MCF 10A (cell line): ENCODE measurements around the gene TMBIM4. TPM values are rescaled to one million over a fixed set of nuclear protein-coding genes. Genes with fewer than 3 reads are reported as not detected.

Experiments
- BruUV-seq: library from RNA; stranded (reverse); fragments of 400-500 nt; replicated peaks from 2 replicates; lab custom pipeline; 2021; lab: Mats Ljungman, UMichigan
- CTCF ChIA-PET: fragments of 300-600 bp; sonication (Branson Sonifier 250); formaldehyde crosslinking; extraction: SDS; loops from one replicate; lab custom pipeline; 2021; ENCODE audit warnings: antibody characterized with exemption, inconsistent platforms; lab: Yijun Ruan, JAX
- POLR2A ChIA-PET: fragments of 300-600, 350-650 bp; sonication (Branson Sonifier 250); formaldehyde crosslinking; extraction: SDS; loops from one replicate; lab custom pipeline; 2020; ENCODE audit warnings: antibody characterized with exemption, inconsistent platforms; lab: Yijun Ruan, JAX
- DNase-seq: peaks from one replicate; pipeline ENCODE4 v3.0.0-alpha.2; 2018; ENCODE audit not compliant: unreplicated experiment
- H3K27ac Mint-ChIP-seq: one replicate; pipeline ENCODE4 v1.8.0; 2022; ENCODE audit warnings: mild to moderate bottlenecking, low read depth, mixed read lengths; ENCODE audit not compliant: unreplicated experiment
- H3K27me3 Mint-ChIP-seq: one replicate; pipeline ENCODE4 v1.8.0; 2022; ENCODE audit warnings: mixed read lengths; ENCODE audit not compliant: insufficient read depth, unreplicated experiment
- H3K36me3 Mint-ChIP-seq: one replicate; pipeline ENCODE4 v1.8.0; 2022; ENCODE audit warnings: mild to moderate bottlenecking, moderate library complexity, mixed read lengths; ENCODE audit not compliant: insufficient read depth, unreplicated experiment
- H3K4me1 Mint-ChIP-seq: one replicate; pipeline ENCODE4 v1.8.0; 2022; ENCODE audit warnings: mixed read lengths; ENCODE audit not compliant: insufficient read depth, unreplicated experiment
- H3K4me3 Mint-ChIP-seq: one replicate; pipeline ENCODE4 v1.8.0; 2022; ENCODE audit warnings: mild to moderate bottlenecking, moderate library complexity, mixed read lengths; ENCODE audit not compliant: unreplicated experiment
- H3K9me3 Mint-ChIP-seq: one replicate; pipeline ENCODE4 v1.8.0; 2022; ENCODE audit warnings: mixed read lengths; ENCODE audit not compliant: unreplicated experiment
- CTCF ChIP-seq: fragments of 200-600 bp; IDR thresholded peaks from one replicate; pipeline ENCODE4 v1.8.0; 2022; ENCODE audit warnings: antibody characterized with exemption, mild to moderate bottlenecking; ENCODE audit not compliant: unreplicated experiment
- intact Hi-C: fragments of 100-400 bp; cut with micrococcal nuclease; formaldehyde crosslinking; loops from 2 replicates; pipeline ENCODE4 v1.14.1; 2022
- total RNA-seq: library from RNA; stranded (reverse); gene quantifications from 2 replicates; pipeline ENCODE4 v1.2.3, GENCODE V29; 2022

The TMBIM4 gene
- total RNA-seq, 1 experiment from 2014 or later: 74.3 TPM

DNA sequence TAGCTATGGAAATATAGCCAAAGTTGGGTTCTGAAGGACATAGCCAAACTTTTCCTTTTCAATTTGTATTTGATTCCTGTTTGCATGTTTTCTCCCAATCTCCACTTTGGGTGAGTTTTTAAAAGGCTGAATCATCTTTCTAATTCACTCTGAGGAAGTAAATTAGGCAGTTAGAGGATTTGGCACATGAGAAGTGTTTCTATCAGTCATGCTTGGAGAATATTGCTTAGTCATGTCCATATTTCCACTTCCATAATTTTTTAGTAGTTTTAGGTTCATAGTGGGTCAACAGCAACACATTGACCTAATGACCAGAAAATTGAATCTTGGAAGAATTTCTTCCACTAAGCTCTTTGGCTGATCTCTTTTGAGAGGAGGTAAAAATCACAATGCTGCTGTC lies 41.0 kb upstream of the TMBIM4 start:
- POLR2A ChIA-PET: no interaction called here
- DNase-seq: no peak
- no TSS peak for BruUV-seq

GRCh38 chr12:66206141-66206540 lies 36.3 kb upstream of the TMBIM4 start:
- H3K4me3 Mint-ChIP-seq: no peak overlapping the region
- H3K9me3 Mint-ChIP-seq: no peaks in the 10 kb centered on the region
- TF ChIP-seq CTCF: no peak
- no peak overlapping the region for H3K27ac Mint-ChIP-seq
- H3K36me3 Mint-ChIP-seq: no peaks in the 10 kb centered on the region
- intact Hi-C loops: no loop called here
- peaks cover 78% of the 10 kb centered on the region for H3K27me3 Mint-ChIP-seq
- CTCF ChIA-PET: no interaction called here
- no peak for DNase-seq
- POLR2A ChIA-PET: no interaction called here
- BruUV-seq: no TSS peak
- no peaks in the 10 kb centered on the region for H3K4me1 Mint-ChIP-seq

More for the DNA sequence above, 41.0 kb upstream of the TMBIM4 start:
- no peak for TF ChIP-seq CTCF
- intact Hi-C loops: no loop called here
- Mint-ChIP-seq H3K9me3 (no peaks in the 10 kb centered on the region), H3K27ac (no peak overlapping the region), H3K4me1 (no peaks in the 10 kb centered on the region), H3K27me3 (peaks cover 85% of the 10 kb centered on the region), H3K4me3 (no peak overlapping the region), H3K36me3 (no peaks in the 10 kb centered on the region)
- CTCF ChIA-PET: interaction anchor here (0.6 kb wide), 1 partner anchor 42 kb away, joined by 3 read pairs; no protein-coding TSS in a partner anchor

DNA sequence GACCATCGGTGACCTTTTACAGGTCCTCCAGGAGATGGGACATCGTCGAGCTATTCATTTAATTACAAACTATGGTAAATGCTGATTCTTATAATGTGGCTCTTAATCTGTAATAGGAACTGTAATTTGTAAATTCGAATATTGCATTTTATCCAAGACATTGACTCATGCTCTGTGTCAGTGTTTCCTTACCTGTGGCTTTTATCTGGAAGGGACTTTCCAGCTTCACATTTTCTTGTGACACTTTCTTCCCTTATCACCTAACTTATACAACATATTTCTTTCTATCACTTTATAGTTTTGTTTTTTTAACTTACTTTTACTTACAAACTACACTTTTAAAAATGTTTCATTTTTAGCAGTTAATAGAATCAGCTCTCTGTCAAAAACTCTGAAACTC lies 34.0 kb upstream of the TMBIM4 start:
- Mint-ChIP-seq H3K27ac (no peak overlapping the region), H3K27me3 (peaks cover 60% of the 10 kb centered on the region), H3K9me3 (no peaks in the 10 kb centered on the region), H3K36me3 (peaks cover 5% of the 10 kb centered on the region), H3K4me1 (no peaks in the 10 kb centered on the region), H3K4me3 (no peak overlapping the region)
- ChIA-PET CTCF (interaction anchor here (0.7 kb wide), 1 partner anchor 1269 kb away, joined by 3 read pairs; no protein-coding TSS in a partner anchor), POLR2A (interaction anchor here (0.6 kb wide), 1 partner anchor 9 kb away, joined by 4 read pairs; no protein-coding TSS in a partner anchor)
- no peak for TF ChIP-seq CTCF
- BruUV-seq: no TSS peak
- DNase-seq: no peak
- intact Hi-C loops: no loop called here

GRCh38 chr12:66199831-66200509 lies 30.2 kb upstream of the TMBIM4 start:
- Mint-ChIP-seq H3K27me3 (peaks cover 58% of the 10 kb centered on the region), H3K36me3 (peaks cover 5% of the 10 kb centered on the region), H3K4me3 (no peak overlapping the region), H3K27ac (no peak overlapping the region), H3K9me3 (no peaks in the 10 kb centered on the region), H3K4me1 (no peaks in the 10 kb centered on the region)
- POLR2A ChIA-PET: interaction anchor here (0.8 kb wide), 1 partner anchor 24 kb away, joined by 3 read pairs; no protein-coding TSS in a partner anchor
- BruUV-seq: no TSS peak
- TF ChIP-seq CTCF: no peak
- intact Hi-C loops: no loop called here
- DNase-seq: no peak
- CTCF ChIA-PET: interaction anchor here (0.8 kb wide), 1 partner anchor 12 kb away, joined by 3 read pairs; no protein-coding TSS in a partner anchor
